C4-2B (cell line): Measurements from ENCODE around the gene UXT.

Experiments
- CTCF ChIP-seq: fragments of 450-650 bp; conservative IDR thresholded peaks from 2 replicates; pipeline ENCODE4 v1.5.1; 2017; ENCODE audit warnings: mild to moderate bottlenecking
- ZFX ChIP-seq: fragments of 450-650 bp; IDR thresholded peaks from 2 replicates; pipeline ENCODE4 v1.6.1; 2017

DNA sequence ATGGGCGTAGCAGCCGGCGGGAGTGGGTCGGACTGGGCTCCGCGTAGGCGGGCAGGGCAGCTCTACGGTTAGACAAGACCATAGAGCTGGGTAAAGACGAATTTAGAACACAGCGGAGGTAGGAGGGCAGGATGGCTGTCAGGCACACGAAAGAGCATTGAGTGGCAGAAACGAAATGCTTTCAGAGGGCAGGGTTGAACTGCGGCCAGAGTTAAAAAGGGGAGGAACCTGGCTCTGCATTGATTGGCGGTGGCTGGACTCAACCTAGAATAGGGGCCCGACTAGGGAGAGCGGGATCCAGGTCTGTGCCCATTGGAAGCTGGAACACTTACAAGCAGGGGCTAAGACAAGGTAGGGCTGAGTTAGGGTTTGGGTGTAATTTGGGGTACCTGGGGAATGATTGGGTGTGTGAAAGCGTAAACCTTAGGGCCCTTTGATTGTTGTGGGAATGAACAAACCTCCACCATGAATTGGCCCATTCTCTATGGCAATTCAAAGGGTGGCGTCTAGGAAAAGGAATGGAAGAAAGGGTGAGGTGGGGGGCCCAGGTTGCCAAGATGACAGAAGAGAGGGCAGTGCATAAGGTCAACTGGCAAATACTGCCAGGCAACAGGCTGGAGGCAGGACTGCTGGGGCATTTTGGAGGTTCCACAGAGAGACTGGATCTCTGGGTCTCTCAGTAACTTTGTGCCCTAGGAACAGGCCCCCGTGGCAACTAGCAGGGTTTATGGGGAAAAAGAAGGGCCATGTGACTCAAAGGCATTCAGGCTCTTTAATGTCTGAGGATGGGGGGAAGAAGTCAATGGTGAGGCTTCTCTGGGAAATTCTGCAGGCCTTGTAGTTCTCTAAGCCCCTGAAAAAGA, 7.7 kb downstream of the UXT start:
- TF ChIP-seq CTCF (no peak), ZFX (no peak)
